B cell (primary cell): ENCODE data around the gene BLOC1S3.

Experiments used
- EZH2 ChIP-seq: IDR thresholded peaks from 2 replicates; pipeline ENCODE4 v1.6.1; 2012; ENCODE audit warnings: borderline replicate concordance, low read depth, mild to moderate bottlenecking, moderate library complexity, low read length; ENCODE audit not compliant: insufficient read depth, poor library complexity, severe bottlenecking
- TF ChIP-seq, protein P1 (sequence below): fragments of 200-600 bp; IDR thresholded peaks from one replicate; pipeline ENCODE4 v1.8.0; 2022; ENCODE audit warnings: antibody characterized with exemption, mild to moderate bottlenecking

DNA sequence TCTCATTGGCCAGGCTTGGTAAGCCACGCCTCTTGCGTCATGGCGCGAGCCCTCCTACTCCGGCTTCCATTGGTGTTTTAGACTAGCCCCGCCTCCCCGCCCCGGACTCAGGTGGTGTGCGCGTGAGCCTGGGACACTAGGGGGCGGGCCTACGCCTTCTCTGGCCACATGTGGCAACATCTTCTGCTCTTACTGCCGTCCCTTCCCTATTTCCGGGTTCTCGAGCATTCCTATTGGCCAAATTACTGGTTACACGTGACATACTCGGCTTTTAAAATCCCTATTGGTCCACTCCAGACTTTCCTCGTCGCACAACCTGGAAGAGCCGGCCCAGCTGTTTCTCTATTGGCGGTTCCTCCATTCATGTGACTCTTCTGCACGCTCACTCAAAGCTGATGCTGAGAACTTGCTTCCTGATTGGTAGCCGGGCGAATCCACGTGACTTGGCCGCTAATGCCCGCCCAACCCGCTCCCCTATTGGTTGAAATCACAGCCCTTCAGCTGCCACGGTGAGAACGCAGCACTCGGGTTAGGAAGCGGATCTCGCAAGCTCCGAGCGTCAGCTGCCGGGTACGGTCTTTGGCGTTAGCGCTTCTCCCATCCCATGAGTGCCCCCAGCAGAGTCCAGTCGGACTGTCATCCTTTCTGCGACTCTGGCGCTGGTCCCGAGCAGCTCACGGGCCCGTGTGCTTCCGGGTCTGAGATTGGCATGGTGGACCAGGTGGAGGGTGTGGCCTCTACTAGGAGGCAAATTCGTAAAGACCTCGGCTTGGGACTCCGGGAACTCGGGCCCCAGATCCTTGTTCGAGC is at the start of gene BLOC1S3:
- TF ChIP-seq, protein P1, sequence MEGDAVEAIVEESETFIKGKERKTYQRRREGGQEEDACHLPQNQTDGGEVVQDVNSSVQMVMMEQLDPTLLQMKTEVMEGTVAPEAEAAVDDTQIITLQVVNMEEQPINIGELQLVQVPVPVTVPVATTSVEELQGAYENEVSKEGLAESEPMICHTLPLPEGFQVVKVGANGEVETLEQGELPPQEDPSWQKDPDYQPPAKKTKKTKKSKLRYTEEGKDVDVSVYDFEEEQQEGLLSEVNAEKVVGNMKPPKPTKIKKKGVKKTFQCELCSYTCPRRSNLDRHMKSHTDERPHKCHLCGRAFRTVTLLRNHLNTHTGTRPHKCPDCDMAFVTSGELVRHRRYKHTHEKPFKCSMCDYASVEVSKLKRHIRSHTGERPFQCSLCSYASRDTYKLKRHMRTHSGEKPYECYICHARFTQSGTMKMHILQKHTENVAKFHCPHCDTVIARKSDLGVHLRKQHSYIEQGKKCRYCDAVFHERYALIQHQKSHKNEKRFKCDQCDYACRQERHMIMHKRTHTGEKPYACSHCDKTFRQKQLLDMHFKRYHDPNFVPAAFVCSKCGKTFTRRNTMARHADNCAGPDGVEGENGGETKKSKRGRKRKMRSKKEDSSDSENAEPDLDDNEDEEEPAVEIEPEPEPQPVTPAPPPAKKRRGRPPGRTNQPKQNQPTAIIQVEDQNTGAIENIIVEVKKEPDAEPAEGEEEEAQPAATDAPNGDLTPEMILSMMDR = peak; percentile 38
- TF ChIP-seq EZH2 = no peak
